Loucy (cell line): ENCODE data around the gene DDB1.
A peak's percentile ranks its signal among the peaks of the same experiment; 100 is the strongest.

Experiments
- H2AFZ ChIP-seq: fragments of 200-600 bp; sonication (generic); 2 replicates; pipeline ENCODE4 v1.6.0; 2016; ENCODE audit warnings: antibody characterized with exemption, mild to moderate bottlenecking, low read length, moderate library complexity
- H3F3A ChIP-seq: fragments of 200-600 bp; 2 replicates; pipeline ENCODE4 v1.6.0; 2016; ENCODE audit warnings: antibody characterized with exemption, low read depth, mild to moderate bottlenecking
- H3K27me3 ChIP-seq: fragments of 200-600 bp; sonication (generic); 2 replicates; pipeline ENCODE4 v1.6.1; 2014; ENCODE audit warnings: low read length, mild to moderate bottlenecking; ENCODE audit not compliant: insufficient read depth, poor library complexity, severe bottlenecking
- H3K36me3 ChIP-seq: fragments of 200-600 bp; sonication (generic); 2 replicates; pipeline ENCODE4 v1.6.1; 2016; ENCODE audit warnings: low read length; ENCODE audit not compliant: insufficient read depth
- H3K4me1 ChIP-seq: fragments of 200-600 bp; sonication (generic); 2 replicates; pipeline ENCODE4 v1.5.1; 2014; ENCODE audit warnings: low read length, mild to moderate bottlenecking; ENCODE audit not compliant: insufficient read depth, poor library complexity, severe bottlenecking
- H3K4me2 ChIP-seq: fragments of 200-600 bp; sonication (generic); 2 replicates; pipeline ENCODE4 v1.6.0; 2014; ENCODE audit warnings: antibody characterized with exemption, low read length, low read depth, mild to moderate bottlenecking; ENCODE audit not compliant: poor library complexity, severe bottlenecking
- H3K4me3 ChIP-seq: fragments of 200-600 bp; sonication (generic); 2 replicates; pipeline ENCODE4 v1.5.1; 2014; ENCODE audit warnings: low read length, mild to moderate bottlenecking, mixed read lengths; ENCODE audit not compliant: poor library complexity, severe bottlenecking
- H3K79me2 ChIP-seq: fragments of 200-600 bp; sonication (generic); 2 replicates; pipeline ENCODE4 v1.6.1; 2014; ENCODE audit warnings: low read length; ENCODE audit not compliant: insufficient read depth
- H3K9ac ChIP-seq: fragments of 200-600 bp; sonication (generic); 2 replicates; pipeline ENCODE4 v1.6.0; 2014; ENCODE audit warnings: mild to moderate bottlenecking, low read depth, low read length, moderate library complexity; ENCODE audit not compliant: poor library complexity, severe bottlenecking
- H3K9me2 ChIP-seq: fragments of 200-600 bp; sonication (generic); replicated peaks from 2 replicates; pipeline ENCODE4 v1.6.1; 2016; ENCODE audit warnings: low read depth, low read length, mixed read lengths
- H3K9me3 ChIP-seq: fragments of 200-600 bp; sonication (generic); 2 replicates; pipeline ENCODE4 v1.6.1; 2014; ENCODE audit warnings: mild to moderate bottlenecking, antibody characterized with exemption, low read length, low read depth; ENCODE audit not compliant: insufficient read depth
- H4K20me1 ChIP-seq: fragments of 200-600 bp; sonication (generic); 2 replicates; pipeline ENCODE4 v1.6.0; 2014; ENCODE audit warnings: antibody characterized with exemption, low read length, mild to moderate bottlenecking; ENCODE audit not compliant: insufficient read depth, poor library complexity, severe bottlenecking
- EZH2phosphoT487 ChIP-seq: fragments of 200-600 bp; IDR thresholded peaks from 2 replicates; pipeline ENCODE4 v1.6.1; 2018; ENCODE audit warnings: antibody characterized with exemption, mild to moderate bottlenecking, moderate library complexity, borderline replicate concordance
- TF ChIP-seq, protein P1 (sequence below): fragments of 200-600 bp; sonication (generic); conservative IDR thresholded peaks from 2 replicates; pipeline ENCODE4 v1.5.1; 2014; ENCODE audit warnings: mild to moderate bottlenecking, antibody characterized with exemption, low read length

DDB1 gene

DNA sequence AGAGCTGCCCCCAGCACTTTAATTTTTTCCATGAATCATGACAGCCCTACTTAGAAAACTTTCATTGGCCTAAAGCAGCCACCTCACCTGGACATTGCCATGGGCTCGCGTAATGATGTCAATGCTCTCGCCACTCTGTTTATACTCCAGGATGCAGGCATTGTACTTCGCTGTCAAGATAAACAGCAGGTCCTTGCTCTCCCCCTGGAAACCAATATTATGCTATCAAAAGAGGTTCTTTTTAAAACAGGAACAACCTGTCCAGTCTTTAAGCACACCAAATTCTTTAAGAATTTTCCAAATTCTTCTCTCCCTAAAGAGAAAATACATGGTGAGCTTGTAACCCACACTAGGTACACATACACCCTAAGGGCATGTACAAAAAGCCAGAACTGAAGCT, 3.0 kb downstream of the DDB1 start:
- H3K79me2 ChIP-seq = peaks cover 97% of the 10 kb centered on the region
- no peak overlapping the region for H2AFZ ChIP-seq
- H4K20me1 ChIP-seq = peaks cover 67% of the 10 kb centered on the region
- H3K4me3 ChIP-seq = peak overlapping the region; percentile 41
- H3F3A ChIP-seq = no peaks in the 10 kb centered on the region
- H3K4me2 ChIP-seq = peak overlapping the region; percentile 97
- H3K27me3 ChIP-seq = peaks cover 5% of the 10 kb centered on the region
- TF ChIP-seq, protein P1, sequence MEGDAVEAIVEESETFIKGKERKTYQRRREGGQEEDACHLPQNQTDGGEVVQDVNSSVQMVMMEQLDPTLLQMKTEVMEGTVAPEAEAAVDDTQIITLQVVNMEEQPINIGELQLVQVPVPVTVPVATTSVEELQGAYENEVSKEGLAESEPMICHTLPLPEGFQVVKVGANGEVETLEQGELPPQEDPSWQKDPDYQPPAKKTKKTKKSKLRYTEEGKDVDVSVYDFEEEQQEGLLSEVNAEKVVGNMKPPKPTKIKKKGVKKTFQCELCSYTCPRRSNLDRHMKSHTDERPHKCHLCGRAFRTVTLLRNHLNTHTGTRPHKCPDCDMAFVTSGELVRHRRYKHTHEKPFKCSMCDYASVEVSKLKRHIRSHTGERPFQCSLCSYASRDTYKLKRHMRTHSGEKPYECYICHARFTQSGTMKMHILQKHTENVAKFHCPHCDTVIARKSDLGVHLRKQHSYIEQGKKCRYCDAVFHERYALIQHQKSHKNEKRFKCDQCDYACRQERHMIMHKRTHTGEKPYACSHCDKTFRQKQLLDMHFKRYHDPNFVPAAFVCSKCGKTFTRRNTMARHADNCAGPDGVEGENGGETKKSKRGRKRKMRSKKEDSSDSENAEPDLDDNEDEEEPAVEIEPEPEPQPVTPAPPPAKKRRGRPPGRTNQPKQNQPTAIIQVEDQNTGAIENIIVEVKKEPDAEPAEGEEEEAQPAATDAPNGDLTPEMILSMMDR = no peak
- no peak for TF ChIP-seq EZH2phosphoT487
- peaks cover 55% of the 10 kb centered on the region for H3K4me1 ChIP-seq
- H3K9ac ChIP-seq = peak overlapping the region; percentile 97
- peaks cover 44% of the 10 kb centered on the region; the same call in 1 of the 2 replicates for H3K36me3 ChIP-seq
- H3K9me3 ChIP-seq = no peaks in the 10 kb centered on the region
- no peaks in the 10 kb centered on the region for H3K9me2 ChIP-seq

DNA sequence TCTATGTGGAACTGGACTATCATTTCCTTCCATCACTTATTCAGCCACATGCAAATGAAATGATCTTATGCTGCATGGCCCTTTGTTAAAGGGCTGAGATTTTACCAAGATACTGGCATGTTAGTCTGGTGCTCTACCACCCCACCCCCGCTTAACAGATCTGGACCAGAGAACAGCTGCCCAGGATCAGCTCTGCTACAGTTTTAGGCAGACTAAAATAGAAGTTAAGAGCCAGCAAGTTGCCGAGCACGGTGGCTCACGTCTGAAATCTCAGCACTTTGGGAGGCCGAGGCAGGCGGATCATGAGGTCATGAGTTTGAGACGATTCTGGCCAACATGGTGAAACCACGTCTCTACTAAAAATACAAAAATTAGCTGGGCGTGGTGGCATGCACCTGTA, 4.6 kb downstream of the DDB1 start:
- H2AFZ ChIP-seq = no peak overlapping the region
- peak overlapping the region; percentile 40 for H3K4me3 ChIP-seq
- no peaks in the 10 kb centered on the region for H3F3A ChIP-seq
- H3K9me2 ChIP-seq = no peaks in the 10 kb centered on the region
- H3K4me2 ChIP-seq = peak overlapping the region; percentile 53
- H3K9ac ChIP-seq = peak overlapping the region; percentile 45
- H4K20me1 ChIP-seq = peaks cover 67% of the 10 kb centered on the region
- TF ChIP-seq EZH2phosphoT487 = no peak
- TF ChIP-seq, protein P1 = no peak
- peaks cover 5% of the 10 kb centered on the region for H3K27me3 ChIP-seq
- H3K4me1 ChIP-seq = peaks cover 40% of the 10 kb centered on the region
- peaks cover 57% of the 10 kb centered on the region; the same call in 1 of the 2 replicates for H3K36me3 ChIP-seq
- peaks cover 82% of the 10 kb centered on the region for H3K79me2 ChIP-seq
- H3K9me3 ChIP-seq = no peaks in the 10 kb centered on the region

DNA sequence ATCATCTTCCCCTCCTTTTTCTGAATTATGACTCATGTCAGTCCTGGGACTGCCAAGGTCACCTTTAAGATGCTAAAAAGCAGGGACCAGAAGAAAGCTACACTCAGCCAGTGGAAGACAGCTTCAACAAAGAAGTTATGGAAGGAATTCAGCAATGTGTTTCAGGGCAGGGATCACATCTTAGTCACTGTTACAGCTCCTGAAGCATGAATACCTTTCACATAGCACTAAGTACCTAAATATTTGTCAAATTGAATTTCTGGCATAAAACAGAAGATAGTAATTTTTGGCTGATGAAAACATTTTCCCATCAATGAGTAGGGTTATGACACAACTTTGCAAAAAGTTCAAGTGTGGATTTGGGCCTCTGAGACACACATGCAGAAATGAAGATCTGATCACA, 5.2 kb downstream of the DDB1 start:
- H3K9me2 ChIP-seq = no peaks in the 10 kb centered on the region
- H4K20me1 ChIP-seq = peaks cover 66% of the 10 kb centered on the region
- H3K27me3 ChIP-seq = peaks cover 4% of the 10 kb centered on the region
- TF ChIP-seq, protein P1 = no peak
- TF ChIP-seq EZH2phosphoT487 = no peak
- peak overlapping the region; percentile 45 for H3K9ac ChIP-seq
- H3K4me1 ChIP-seq = peaks cover 40% of the 10 kb centered on the region
- H2AFZ ChIP-seq = no peak overlapping the region
- H3K79me2 ChIP-seq = peaks cover 76% of the 10 kb centered on the region
- peaks cover 63% of the 10 kb centered on the region; the same call in 1 of the 2 replicates for H3K36me3 ChIP-seq
- peak overlapping the region; percentile 53 for H3K4me2 ChIP-seq
- H3K4me3 ChIP-seq = peak overlapping the region; percentile 40
- no peaks in the 10 kb centered on the region for H3K9me3 ChIP-seq
- no peaks in the 10 kb centered on the region for H3F3A ChIP-seq
